Left lung (tissue), 10 donors: ENCODE results near the gene PPP1R1B. TPM values are rescaled to one million over a fixed set of nuclear protein-coding genes. Genes with fewer than 3 reads are reported as not detected.
A peak's percentile ranks its signal among the peaks of the same experiment; 100 is the strongest.

ENCODE experiments used
- ATAC-seq: fragments of 200-7000 bp; cut with Tn5 transposase; one replicate; pipeline ENCODE4 v1.9.1; 2020; ENCODE audit warnings: moderate library complexity
- DNase-seq, 4 donors: peaks; one replicate each; pipeline ENCODE4 v3.0.0-alpha.2; 2013 to 2020
- H3K27ac ChIP-seq, 2 donors: fragments of 200-600 bp; sonication (generic) in 1 of 2; one replicate each; pipeline versions ENCODE4 v1.5.0 to v1.8.0; 2020 to 2021
- H3K27me3 ChIP-seq, 2 donors: fragments of 200-600 bp; sonication (generic) in 1 of 2; one replicate each; pipeline versions ENCODE4 v1.5.0 to v1.8.0; 2020 to 2021
- H3K36me3 ChIP-seq, 2 donors: fragments of 200-600 bp; sonication (generic) in 1 of 2; one replicate each; pipeline versions ENCODE4 v1.5.0 to v1.8.0; 2020 to 2021
- H3K4me1 ChIP-seq, 2 donors: fragments of 200-600 bp; one replicate each; pipeline ENCODE4 v1.8.0; 2021
- H3K4me3 ChIP-seq, 2 donors: fragments of 200-600 bp; sonication (generic) in 1 of 2; one replicate each; pipeline versions ENCODE4 v1.5.0 to v1.8.0; 2020 to 2021; ENCODE audit warnings: mild to moderate bottlenecking in 1 of 2
- H3K9me3 ChIP-seq, 2 donors: fragments of 200-600 bp; sonication (generic) in 1 of 2; one replicate each; pipeline versions ENCODE4 v1.5.0 to v1.8.0; 2020 to 2021
- intact Hi-C, 2 donors: fragments of 100-400 bp; cut with DNase I; formaldehyde crosslinking; loops; one replicate each; pipeline versions ENCODE4 v1.11.2 to v1.14.2; 2022
- polyA plus RNA-seq, 6 donors: library from polyadenylated mRNA; unstranded; fragments of 120-200 nt; gene quantifications; one replicate each; pipeline ENCODE4 v1.2.1, GENCODE V29; 2013; ENCODE audit not compliant: insufficient read length in 6 of 6
- total RNA-seq, 2 donors: library from RNA; stranded (reverse); fragmentation: NEBNext Ultra II Directional; extraction: Animal tissue kit (Norgen Biotek cat#: 25700); gene quantifications; one replicate each; pipeline ENCODE4 v1.2.1, GENCODE V29; 2021
- TF ChIP-seq, protein P1 (sequence below), 2 donors: fragments of 200-600 bp; sonication (generic) in 1 of 2; IDR thresholded peaks; one replicate each; pipeline versions ENCODE4 v1.5.0 to v1.8.0; 2021; ENCODE audit warnings: antibody characterized with exemption in 2 of 2
- donor health status: DM: no; HTN: yes; CAD: no.
- donor health status: DM: no; HTN: no; CAD: no.

PPP1R1B gene
- total and polyA plus RNA-seq, 8 donors, result 10.6 to 66.4 (median 53.7) TPM

DNA sequence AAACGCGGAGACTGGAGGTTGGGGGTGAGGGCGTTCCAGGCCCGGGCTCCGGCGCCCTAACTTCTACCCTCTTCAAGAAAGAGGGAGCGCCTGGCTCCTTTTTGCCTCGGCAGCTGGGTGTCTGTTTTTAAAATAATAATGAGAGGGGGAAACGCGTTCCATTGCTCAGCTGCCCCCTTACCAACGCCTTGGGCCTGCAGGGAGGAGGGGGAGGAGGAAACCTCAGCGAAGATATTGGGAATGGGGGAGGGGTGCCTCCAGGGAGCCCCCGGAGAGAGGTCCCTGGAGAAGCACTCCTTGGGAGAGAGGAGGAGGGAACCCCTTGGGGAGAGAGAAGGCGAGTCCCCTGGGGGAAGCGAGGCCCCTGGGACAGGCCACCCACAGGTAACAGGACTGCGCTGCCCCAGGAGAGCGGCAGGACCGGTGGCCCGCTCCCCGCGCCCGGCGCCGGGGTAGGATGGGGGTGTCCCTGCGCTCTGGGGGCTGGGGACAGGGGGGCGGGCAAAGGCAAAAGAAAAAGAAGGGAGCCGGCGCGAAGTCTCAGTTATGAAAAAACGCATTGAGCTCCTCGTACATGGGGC lies 21.8 kb upstream of the PPP1R1B start:
- no peaks in the 10 kb centered on the region for H3K36me3 ChIP-seq
- H3K27ac ChIP-seq, result no peak overlapping the region
- H3K4me1 ChIP-seq, result peaks cover 10 to 35% of the 10 kb centered on the region in 2 donors
- H3K27me3 ChIP-seq, result peaks cover 92 to 100% of the 10 kb centered on the region in 2 donors
- intact Hi-C loops, result no loop called here
- TF ChIP-seq, protein P1, sequence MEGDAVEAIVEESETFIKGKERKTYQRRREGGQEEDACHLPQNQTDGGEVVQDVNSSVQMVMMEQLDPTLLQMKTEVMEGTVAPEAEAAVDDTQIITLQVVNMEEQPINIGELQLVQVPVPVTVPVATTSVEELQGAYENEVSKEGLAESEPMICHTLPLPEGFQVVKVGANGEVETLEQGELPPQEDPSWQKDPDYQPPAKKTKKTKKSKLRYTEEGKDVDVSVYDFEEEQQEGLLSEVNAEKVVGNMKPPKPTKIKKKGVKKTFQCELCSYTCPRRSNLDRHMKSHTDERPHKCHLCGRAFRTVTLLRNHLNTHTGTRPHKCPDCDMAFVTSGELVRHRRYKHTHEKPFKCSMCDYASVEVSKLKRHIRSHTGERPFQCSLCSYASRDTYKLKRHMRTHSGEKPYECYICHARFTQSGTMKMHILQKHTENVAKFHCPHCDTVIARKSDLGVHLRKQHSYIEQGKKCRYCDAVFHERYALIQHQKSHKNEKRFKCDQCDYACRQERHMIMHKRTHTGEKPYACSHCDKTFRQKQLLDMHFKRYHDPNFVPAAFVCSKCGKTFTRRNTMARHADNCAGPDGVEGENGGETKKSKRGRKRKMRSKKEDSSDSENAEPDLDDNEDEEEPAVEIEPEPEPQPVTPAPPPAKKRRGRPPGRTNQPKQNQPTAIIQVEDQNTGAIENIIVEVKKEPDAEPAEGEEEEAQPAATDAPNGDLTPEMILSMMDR (IDR thresholded peaks at IDR 0.05), result no peak
- ATAC-seq, result no peak
- no peak overlapping the region for H3K4me3 ChIP-seq
- no peak for DNase-seq
- no peaks in the 10 kb centered on the region for H3K9me3 ChIP-seq

DNA sequence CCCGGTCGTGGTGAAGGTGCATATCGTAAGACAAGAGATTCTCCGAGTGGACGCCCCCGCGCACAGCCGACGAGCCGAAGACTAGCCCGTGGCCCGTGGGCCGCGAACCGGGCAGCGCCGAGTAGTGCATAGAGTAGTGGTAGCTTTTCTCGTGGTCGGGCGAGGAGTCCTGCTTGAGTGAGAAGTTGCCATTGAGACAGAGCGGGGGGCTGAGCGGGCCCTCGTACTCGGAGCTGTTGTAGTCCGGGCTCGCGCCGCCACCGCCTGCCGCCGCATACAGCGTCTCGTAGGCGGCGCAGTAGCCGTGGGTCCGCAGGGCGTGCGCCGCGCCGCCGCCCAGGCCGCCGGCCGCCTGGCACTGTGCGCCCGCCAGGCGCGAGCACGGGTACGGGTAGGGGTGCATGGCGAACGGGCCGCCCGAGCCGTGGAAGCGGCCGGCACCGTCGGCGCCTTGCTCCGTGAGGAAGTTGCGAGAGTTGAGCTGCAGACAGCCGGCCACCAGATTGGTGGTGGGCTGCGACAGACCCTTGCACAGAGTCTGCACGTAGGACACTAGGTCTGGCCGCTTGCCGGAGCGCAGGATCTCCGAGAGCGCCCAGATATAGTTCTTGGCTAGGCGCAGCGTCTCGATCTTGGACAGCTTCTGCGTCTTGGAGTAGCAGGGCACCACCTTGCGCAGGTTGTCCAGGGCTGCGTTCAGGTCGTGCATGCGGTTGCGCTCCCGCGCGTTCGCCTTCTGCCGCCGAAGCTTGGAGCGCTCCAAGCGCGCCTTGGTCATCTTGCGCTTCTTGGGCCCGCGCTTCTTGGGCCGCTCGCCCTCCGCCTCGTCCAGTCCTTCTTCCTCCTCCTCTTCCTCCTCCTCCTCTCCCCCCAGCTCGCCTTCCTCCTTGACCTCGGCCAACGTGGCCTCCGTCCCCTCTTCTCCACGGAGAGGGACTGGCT lies 21.0 kb upstream of the PPP1R1B start:
- no peak for DNase-seq
- Histone ChIP-seq H3K9me3 (no peaks in the 10 kb centered on the region), H3K27me3 (peaks cover 85 to 100% of the 10 kb centered on the region in 2 donors), H3K4me3 (no peak overlapping the region), H3K4me1 (peaks cover 10 to 35% of the 10 kb centered on the region in 2 donors), H3K27ac (no peak overlapping the region), H3K36me3 (no peaks in the 10 kb centered on the region)
- peak; percentile 18 for ATAC-seq
- intact Hi-C loops, result no loop called here
- TF ChIP-seq, protein P1 (IDR thresholded peaks at IDR 0.05), result no peak

GRCh38 chr17:39606434-39607056 lies 20.2 kb upstream of the PPP1R1B start:
- TF ChIP-seq, protein P1 (IDR thresholded peaks at IDR 0.05), result no peak
- no peaks in the 10 kb centered on the region for H3K9me3 ChIP-seq
- H3K4me1 ChIP-seq, result peaks cover 10 to 35% of the 10 kb centered on the region in 2 donors
- intact Hi-C loops, result no loop called here
- no peaks in the 10 kb centered on the region for H3K36me3 ChIP-seq
- ATAC-seq, result peak; percentile 57
- DNase-seq, result no peak
- H3K27me3 ChIP-seq, result peaks cover 77 to 100% of the 10 kb centered on the region in 2 donors
- H3K27ac ChIP-seq, result no peak overlapping the region
- H3K4me3 ChIP-seq, result no peak overlapping the region

- H3K4me1 ChIP-seq, result peaks cover 10 to 35% of the 10 kb centered on the region in 2 donors
- peaks cover 70 to 100% of the 10 kb centered on the region in 2 donors for H3K27me3 ChIP-seq
- intact Hi-C loops, result no loop called here
- H3K36me3 ChIP-seq, result no peaks in the 10 kb centered on the region
- DNase-seq, result no peak
- ATAC-seq, result no peak
- H3K9me3 ChIP-seq, result no peaks in the 10 kb centered on the region
- H3K4me3 ChIP-seq, result no peak overlapping the region
- TF ChIP-seq, protein P1 (IDR thresholded peaks at IDR 0.05), result no peak
- no peak overlapping the region for H3K27ac ChIP-seq
These were observed 19.5 kb upstream of the PPP1R1B start for GRCh38 chr17:39607057-39607850.
